HCT116 (cell line): Measurements from ENCODE around the gene PRR23E. TPM values are rescaled to one million over a fixed set of nuclear protein-coding genes. Genes with fewer than 3 reads are reported as not detected.

Source experiments
- ATAC-seq: fragments of 200-7000 bp; cut with Tn5 transposase; 2 replicates; pipeline ENCODE4 v1.9.1; 2020; ENCODE audit warnings: mild to moderate bottlenecking, moderate library complexity
- BruUV-seq: library from RNA; stranded (reverse); fragments of 400-500 nt; replicated peaks from 2 replicates; lab custom pipeline; 2021; lab: Mats Ljungman, UMichigan
- CTCF ChIA-PET: fragments of 300-600 bp; sonication (Branson Sonifier 250); formaldehyde crosslinking; loops from one replicate; lab custom pipeline; 2021; ENCODE audit warnings: antibody characterized with exemption; lab: Charles Lee
- POLR2A ChIA-PET: fragments of 300-600, 350-600 bp; sonication (Branson Sonifier 250); formaldehyde crosslinking; loops from one replicate; lab custom pipeline; 2021; ENCODE audit warnings: antibody characterized with exemption; lab: Charles Lee
- RAD21 ChIA-PET, 2 experiments: fragments of 300-600 bp; sonication (Branson Sonifier 250); formaldehyde crosslinking; loops; one replicate each; lab custom pipeline; 2023; ENCODE audit warnings: low total read pairs in 2 of 2; ENCODE audit not compliant: uncharacterized antibody in 2 of 2, unreplicated experiment in 2 of 2, low non-redundant PET in 1 of 2; lab: Charles Lee
- DNase-seq: peaks from one replicate; pipeline ENCODE4 v3.0.0-alpha.2; 2010; ENCODE audit warnings: low read depth, low spot score
- H2AFZ ChIP-seq: fragments of 200-600 bp; shearing (Covaris generic), sonication (generic); 2 replicates; pipeline ENCODE4 v1.6.1; 2017; ENCODE audit warnings: low read depth, mixed run types, mixed read lengths, antibody characterized with exemption, low read length; ENCODE audit not compliant: poor library complexity, severe bottlenecking
- H3K27ac ChIP-seq: 2 replicates; pipeline ENCODE4 v1.5.1; 2012; ENCODE audit warnings: low read depth, low read length
- H3K27me3 ChIP-seq: fragments of 200-600 bp; sonication (generic); 2 replicates; pipeline ENCODE4 v1.6.1; 2016; ENCODE audit warnings: mixed run types, low read length, mixed read lengths; ENCODE audit not compliant: insufficient read depth
- H3K36me3 ChIP-seq, 2 experiments: fragments of 200-500 bp in 1 of 2; fragments of 200-600 bp in 1 of 2; sonication (Bioruptor generic) in 1 of 2; sonication (generic) in 1 of 2; 2 replicates each; pipeline versions ENCODE4 v1.5.1 to v1.6.1; 2014 to 2016; ENCODE audit warnings: low read length in 2 of 2, inconsistent platforms in 1 of 2, mixed read lengths in 1 of 2, mixed run types in 1 of 2; ENCODE audit not compliant: insufficient read depth in 2 of 2, control insufficient read depth in 1 of 2
- H3K4me1 ChIP-seq, 2 experiments: fragments of 200-600 bp in 1 of 2; sonication (generic) in 1 of 2; 2 replicates each; pipeline versions ENCODE4 v1.5.1 to v1.6.1; 2012 to 2017; ENCODE audit warnings: low read length in 2 of 2, inconsistent platforms in 1 of 2, mild to moderate bottlenecking in 1 of 2, mixed read lengths in 1 of 2, mixed run types in 1 of 2, moderate library complexity in 1 of 2; ENCODE audit not compliant: insufficient read depth in 2 of 2, control insufficient read depth in 1 of 2
- H3K4me2 ChIP-seq: fragments of 200-600 bp; sonication (generic); 2 replicates; pipeline ENCODE4 v1.6.1; 2017; ENCODE audit warnings: mixed run types, low read length, mixed read lengths
- H3K4me3 ChIP-seq, 2 experiments: fragments of 200-600 bp in 1 of 2; sonication (generic) in 1 of 2; replicated peaks in 1 of 2; 2 replicates each; pipeline ENCODE4 v1.5.1; 2011 to 2016; ENCODE audit warnings: low read length in 2 of 2, control low read depth in 1 of 2, low read depth in 1 of 2, mild to moderate bottlenecking in 1 of 2, mixed read lengths in 1 of 2, mixed run types in 1 of 2
- H3K79me2 ChIP-seq: fragments of 200-600 bp; sonication (generic); 2 replicates; pipeline ENCODE4 v1.6.1; 2017; ENCODE audit warnings: mild to moderate bottlenecking, mixed run types, low read length, moderate library complexity, mixed read lengths; ENCODE audit not compliant: insufficient read depth
- H3K9ac ChIP-seq: fragments of 200-600 bp; sonication (generic); 2 replicates; pipeline ENCODE4 v1.6.1; 2016; ENCODE audit warnings: low read length, mixed read lengths
- H3K9me2 ChIP-seq: fragments of 200-600 bp; sonication (generic), shearing (Covaris generic); 2 replicates; pipeline ENCODE4 v1.6.1; 2017; ENCODE audit warnings: mixed run types, mild to moderate bottlenecking, moderate library complexity; ENCODE audit not compliant: insufficient read depth
- H3K9me3 ChIP-seq, 2 experiments: fragments of 200-500 bp in 1 of 2; fragments of 200-600 bp in 1 of 2; sonication (Bioruptor generic) in 1 of 2; sonication (generic) in 1 of 2; 2 replicates each; pipeline ENCODE4 v1.6.1; 2014 to 2017; ENCODE audit warnings: low read length in 2 of 2, mixed read lengths in 2 of 2, inconsistent platforms in 1 of 2, low read depth in 1 of 2, mild to moderate bottlenecking in 1 of 2, mixed run types in 1 of 2, moderate library complexity in 1 of 2; ENCODE audit not compliant: control insufficient read depth in 1 of 2, insufficient read depth in 1 of 2
- H4K20me1 ChIP-seq: fragments of 200-600 bp; sonication (generic), shearing (Covaris generic); 2 replicates; pipeline ENCODE4 v1.6.1; 2017; ENCODE audit warnings: mixed run types, mild to moderate bottlenecking, moderate library complexity; ENCODE audit not compliant: insufficient read depth
- CEBPB ChIP-seq: IDR thresholded peaks from 2 replicates; pipeline ENCODE4 v1.6.1; 2012; ENCODE audit warnings: low read depth
- EZH2 ChIP-seq: fragments of 200-600 bp; sonication (generic); IDR thresholded peaks from 2 replicates; pipeline ENCODE4 v1.6.1; 2017; ENCODE audit warnings: antibody characterized with exemption, mixed run types
- EZH2phosphoT487 ChIP-seq: fragments of 200-600 bp; IDR thresholded peaks from 2 replicates; pipeline ENCODE4 v1.6.1; 2018; ENCODE audit warnings: antibody characterized with exemption, borderline replicate concordance
- FOSL1 ChIP-seq: IDR thresholded peaks from 2 replicates; pipeline ENCODE4 v1.6.1; 2012; ENCODE audit warnings: low read depth
- JUND ChIP-seq: IDR thresholded peaks from 2 replicates; pipeline ENCODE4 v1.6.1; 2012
- RAD21 ChIP-seq: IDR thresholded peaks from 2 replicates; pipeline ENCODE4 v1.6.1; 2012; ENCODE audit warnings: low read depth, mild to moderate bottlenecking
- SIN3A ChIP-seq: IDR thresholded peaks from 2 replicates; pipeline ENCODE4 v1.6.1; 2012; ENCODE audit warnings: low read depth
- SP1 ChIP-seq: IDR thresholded peaks from 2 replicates; pipeline ENCODE4 v1.6.1; 2012; ENCODE audit warnings: low read depth
- SRF ChIP-seq: IDR thresholded peaks from 2 replicates; pipeline ENCODE4 v1.6.1; 2012; ENCODE audit warnings: low read depth
- ZFX ChIP-seq: fragments of 450-650 bp; IDR thresholded peaks from 2 replicates; pipeline ENCODE4 v1.6.1; 2017
- ZNF274 ChIP-seq: fragments of 200-500 bp; sonication (Bioruptor generic); IDR thresholded peaks from 2 replicates; pipeline ENCODE4 v1.6.1; 2014; ENCODE audit warnings: mild to moderate bottlenecking, low read depth, low read length, inconsistent platforms
- intact Hi-C: fragments of 100-400 bp; cut with micrococcal nuclease; formaldehyde crosslinking; loops from 2 replicates; pipeline ENCODE4 v1.10.0; 2022
- total RNA-seq: library from RNA; stranded (reverse); gene quantifications from one replicate; pipeline ENCODE4 v1.2.1, GENCODE V29; 2021; ENCODE audit not compliant: unreplicated experiment
- TF ChIP-seq, protein P1 (sequence below), 3 experiments: fragments of 200-600 bp in 1 of 3; sonication (generic) in 1 of 3; IDR thresholded peaks in 2 of 3; conservative IDR thresholded peaks in 1 of 3; 2 replicates each; pipeline ENCODE4 v1.5.1; 2012 to 2017; ENCODE audit warnings: low read depth in 2 of 3, low read length in 2 of 3, antibody characterized with exemption in 1 of 3, borderline replicate concordance in 1 of 3, control low read depth in 1 of 3, mild to moderate bottlenecking in 1 of 3, mixed read lengths in 1 of 3, mixed run types in 1 of 3, moderate library complexity in 1 of 3; ENCODE audit not compliant: insufficient read depth in 1 of 3
- TF ChIP-seq, protein P2 (sequence below): IDR thresholded peaks from 2 replicates; pipeline ENCODE4 v1.6.1; 2011; ENCODE audit warnings: mild to moderate bottlenecking, low read length, moderate library complexity; ENCODE audit not compliant: insufficient replicate concordance; ENCODE audit errors: extremely low read depth
- TF ChIP-seq, protein P3 (sequence below): IDR thresholded peaks from 2 replicates; pipeline ENCODE4 v1.6.1; 2012; ENCODE audit warnings: low read depth

The PRR23E gene
- total RNA-seq, 1 experiment from 2014 or later: not detected

DNA sequence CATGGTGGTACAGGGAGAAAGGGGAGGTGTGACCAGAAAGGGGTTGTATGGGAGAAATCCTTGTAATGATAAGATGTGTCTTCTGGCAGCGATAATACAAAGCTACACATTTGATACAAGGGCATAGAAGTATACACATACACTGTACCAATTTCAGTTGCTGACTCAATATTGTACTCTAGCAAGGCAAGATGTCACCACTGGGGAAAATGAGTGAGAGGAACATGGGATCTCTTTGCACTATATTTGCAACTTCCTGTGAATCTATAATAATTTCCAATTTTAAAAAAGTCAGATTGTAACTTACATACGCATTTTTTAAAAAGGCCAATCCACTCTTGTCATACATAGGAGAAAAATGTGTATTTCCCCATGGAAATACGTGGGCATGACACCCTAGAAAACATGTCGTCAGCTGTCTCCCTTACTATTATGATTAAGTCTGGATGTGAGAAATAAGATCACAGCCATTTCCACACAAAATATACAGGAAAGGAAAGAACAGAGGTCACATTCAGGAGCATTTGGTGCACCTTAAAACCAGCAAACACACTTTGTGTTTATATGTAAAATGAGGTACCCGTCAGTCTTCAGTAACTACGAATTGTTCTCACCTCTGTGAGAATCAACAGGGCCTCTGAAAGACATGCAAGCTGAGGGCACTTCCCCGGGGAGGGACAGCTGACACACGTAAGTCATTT lies 22.9 kb downstream of the PRR23E start:
- ChIA-PET POLR2A (no interaction called here), RAD21 (no interaction called here), CTCF (no interaction called here)
- TF ChIP-seq SP1: no peak
- TF ChIP-seq, protein P1, sequence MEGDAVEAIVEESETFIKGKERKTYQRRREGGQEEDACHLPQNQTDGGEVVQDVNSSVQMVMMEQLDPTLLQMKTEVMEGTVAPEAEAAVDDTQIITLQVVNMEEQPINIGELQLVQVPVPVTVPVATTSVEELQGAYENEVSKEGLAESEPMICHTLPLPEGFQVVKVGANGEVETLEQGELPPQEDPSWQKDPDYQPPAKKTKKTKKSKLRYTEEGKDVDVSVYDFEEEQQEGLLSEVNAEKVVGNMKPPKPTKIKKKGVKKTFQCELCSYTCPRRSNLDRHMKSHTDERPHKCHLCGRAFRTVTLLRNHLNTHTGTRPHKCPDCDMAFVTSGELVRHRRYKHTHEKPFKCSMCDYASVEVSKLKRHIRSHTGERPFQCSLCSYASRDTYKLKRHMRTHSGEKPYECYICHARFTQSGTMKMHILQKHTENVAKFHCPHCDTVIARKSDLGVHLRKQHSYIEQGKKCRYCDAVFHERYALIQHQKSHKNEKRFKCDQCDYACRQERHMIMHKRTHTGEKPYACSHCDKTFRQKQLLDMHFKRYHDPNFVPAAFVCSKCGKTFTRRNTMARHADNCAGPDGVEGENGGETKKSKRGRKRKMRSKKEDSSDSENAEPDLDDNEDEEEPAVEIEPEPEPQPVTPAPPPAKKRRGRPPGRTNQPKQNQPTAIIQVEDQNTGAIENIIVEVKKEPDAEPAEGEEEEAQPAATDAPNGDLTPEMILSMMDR (IDR thresholded peaks at IDR 0.05 in 2 of 3, conservative IDR thresholded peaks at IDR 0.05 in 1 of 3; ENCODE audit: borderline replicate concordance in 1 of 3, insufficient read depth in 1 of 3, low read depth in 2 of 3, low read length in 2 of 3): no peak
- no peak for TF ChIP-seq SRF
- no peak for TF ChIP-seq ZNF274
- TF ChIP-seq RAD21: no peak
- TF ChIP-seq EZH2: no peak
- no peak for TF ChIP-seq FOSL1
- TF ChIP-seq, protein P2, sequence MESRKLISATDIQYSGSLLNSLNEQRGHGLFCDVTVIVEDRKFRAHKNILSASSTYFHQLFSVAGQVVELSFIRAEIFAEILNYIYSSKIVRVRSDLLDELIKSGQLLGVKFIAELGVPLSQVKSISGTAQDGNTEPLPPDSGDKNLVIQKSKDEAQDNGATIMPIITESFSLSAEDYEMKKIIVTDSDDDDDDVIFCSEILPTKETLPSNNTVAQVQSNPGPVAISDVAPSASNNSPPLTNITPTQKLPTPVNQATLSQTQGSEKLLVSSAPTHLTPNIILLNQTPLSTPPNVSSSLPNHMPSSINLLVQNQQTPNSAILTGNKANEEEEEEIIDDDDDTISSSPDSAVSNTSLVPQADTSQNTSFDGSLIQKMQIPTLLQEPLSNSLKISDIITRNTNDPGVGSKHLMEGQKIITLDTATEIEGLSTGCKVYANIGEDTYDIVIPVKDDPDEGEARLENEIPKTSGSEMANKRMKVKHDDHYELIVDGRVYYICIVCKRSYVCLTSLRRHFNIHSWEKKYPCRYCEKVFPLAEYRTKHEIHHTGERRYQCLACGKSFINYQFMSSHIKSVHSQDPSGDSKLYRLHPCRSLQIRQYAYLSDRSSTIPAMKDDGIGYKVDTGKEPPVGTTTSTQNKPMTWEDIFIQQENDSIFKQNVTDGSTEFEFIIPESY: no peak
- TF ChIP-seq CEBPB: no peak
- TF ChIP-seq ZFX: no peak
- TF ChIP-seq SIN3A: no peak
- no peak for TF ChIP-seq EZH2phosphoT487
- TF ChIP-seq, protein P3, sequence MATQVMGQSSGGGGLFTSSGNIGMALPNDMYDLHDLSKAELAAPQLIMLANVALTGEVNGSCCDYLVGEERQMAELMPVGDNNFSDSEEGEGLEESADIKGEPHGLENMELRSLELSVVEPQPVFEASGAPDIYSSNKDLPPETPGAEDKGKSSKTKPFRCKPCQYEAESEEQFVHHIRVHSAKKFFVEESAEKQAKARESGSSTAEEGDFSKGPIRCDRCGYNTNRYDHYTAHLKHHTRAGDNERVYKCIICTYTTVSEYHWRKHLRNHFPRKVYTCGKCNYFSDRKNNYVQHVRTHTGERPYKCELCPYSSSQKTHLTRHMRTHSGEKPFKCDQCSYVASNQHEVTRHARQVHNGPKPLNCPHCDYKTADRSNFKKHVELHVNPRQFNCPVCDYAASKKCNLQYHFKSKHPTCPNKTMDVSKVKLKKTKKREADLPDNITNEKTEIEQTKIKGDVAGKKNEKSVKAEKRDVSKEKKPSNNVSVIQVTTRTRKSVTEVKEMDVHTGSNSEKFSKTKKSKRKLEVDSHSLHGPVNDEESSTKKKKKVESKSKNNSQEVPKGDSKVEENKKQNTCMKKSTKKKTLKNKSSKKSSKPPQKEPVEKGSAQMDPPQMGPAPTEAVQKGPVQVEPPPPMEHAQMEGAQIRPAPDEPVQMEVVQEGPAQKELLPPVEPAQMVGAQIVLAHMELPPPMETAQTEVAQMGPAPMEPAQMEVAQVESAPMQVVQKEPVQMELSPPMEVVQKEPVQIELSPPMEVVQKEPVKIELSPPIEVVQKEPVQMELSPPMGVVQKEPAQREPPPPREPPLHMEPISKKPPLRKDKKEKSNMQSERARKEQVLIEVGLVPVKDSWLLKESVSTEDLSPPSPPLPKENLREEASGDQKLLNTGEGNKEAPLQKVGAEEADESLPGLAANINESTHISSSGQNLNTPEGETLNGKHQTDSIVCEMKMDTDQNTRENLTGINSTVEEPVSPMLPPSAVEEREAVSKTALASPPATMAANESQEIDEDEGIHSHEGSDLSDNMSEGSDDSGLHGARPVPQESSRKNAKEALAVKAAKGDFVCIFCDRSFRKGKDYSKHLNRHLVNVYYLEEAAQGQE: no peak
- no peak for TF ChIP-seq JUND
- no peak overlapping the region for H3K27ac ChIP-seq
- intact Hi-C loops: no loop called here
- H3K9me2 ChIP-seq: no peaks in the 10 kb centered on the region
- no peak overlapping the region for H2AFZ ChIP-seq
- no peaks in the 10 kb centered on the region for H3K79me2 ChIP-seq
- H3K4me1 ChIP-seq: peaks cover 0 to 14% of the 10 kb centered on the region in 2 experiments; a peak in 2 of 4 replicates
- H3K4me2 ChIP-seq: no peak overlapping the region
- H3K9ac ChIP-seq: no peak overlapping the region
- no peak overlapping the region for H3K4me3 ChIP-seq
- BruUV-seq: no TSS peak
- no peaks in the 10 kb centered on the region for H3K36me3 ChIP-seq
- DNase-seq (no peak), ATAC-seq (no peak)
- no peaks in the 10 kb centered on the region for H4K20me1 ChIP-seq
- H3K9me3 ChIP-seq: no peaks in the 10 kb centered on the region
- peaks cover 7% of the 10 kb centered on the region; the same call in 1 of the 2 replicates for H3K27me3 ChIP-seq
